ENCODE data around the gene GLIS2.

The GLIS2 gene

DNA sequence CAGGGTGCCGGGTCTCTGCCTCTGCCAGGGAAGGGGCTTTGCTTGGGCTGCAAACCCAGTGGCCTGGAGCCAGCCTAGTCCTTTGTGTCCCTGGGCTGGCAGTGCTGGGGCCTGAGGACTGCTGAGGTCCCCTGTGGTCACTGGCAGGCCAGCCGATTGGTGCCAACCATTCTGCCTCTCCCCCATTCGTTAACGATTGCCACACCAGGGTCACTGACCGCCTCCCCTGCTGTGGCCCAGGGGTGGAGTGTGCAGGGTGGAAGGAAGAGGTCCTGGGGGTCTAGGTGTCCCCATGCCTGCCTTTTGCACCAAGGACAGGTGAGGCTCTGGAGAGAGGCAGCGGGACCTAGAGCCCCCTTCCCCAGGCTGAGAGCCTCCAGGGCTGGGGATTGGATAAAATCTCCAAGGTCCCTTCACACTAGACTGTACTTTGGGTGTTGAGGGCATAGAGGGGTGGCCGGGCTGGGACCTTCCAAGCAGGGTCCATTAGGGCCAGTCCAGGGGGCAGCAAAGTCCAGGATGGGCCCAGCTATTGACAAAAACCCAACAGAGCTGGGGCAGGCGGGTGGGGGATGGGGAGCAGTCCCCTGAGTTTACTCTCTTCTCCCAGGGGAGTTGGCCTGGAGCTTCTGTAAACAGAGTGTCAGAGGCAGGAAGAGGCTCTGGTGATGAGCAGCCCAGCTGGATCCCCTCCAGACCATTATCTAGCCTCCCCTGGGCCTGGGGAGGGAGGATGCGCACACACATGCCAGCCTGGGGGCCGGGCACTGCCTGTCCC lies 56.9 kb downstream of the GLIS2 start:
- DNase-seq, result no peak

DNA sequence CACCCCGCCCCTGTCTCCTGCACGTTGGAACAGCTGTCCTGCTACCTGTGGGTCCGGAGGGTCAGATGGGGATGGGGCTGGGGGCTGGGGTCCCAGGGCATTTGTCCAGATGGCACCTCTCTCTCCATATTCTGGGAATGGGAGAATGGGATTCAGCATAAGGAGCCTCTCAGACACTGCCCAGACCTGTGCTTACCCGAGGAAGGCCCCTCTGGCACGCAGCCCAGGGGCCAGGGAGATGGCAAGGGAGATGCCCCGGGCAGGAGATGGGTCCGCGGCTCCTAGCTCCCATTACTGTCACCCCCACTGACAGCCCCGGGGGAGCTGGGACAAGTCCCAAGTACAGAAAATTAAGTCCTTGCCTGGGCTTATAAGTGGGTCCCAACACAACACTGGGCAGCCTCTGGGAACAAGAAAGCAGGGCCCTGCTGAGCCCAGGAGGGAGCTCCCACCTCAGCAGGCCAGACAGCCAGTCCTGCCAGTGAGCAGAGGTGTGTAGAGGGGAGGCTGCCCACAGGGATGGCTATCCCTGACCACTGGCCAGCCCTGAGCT lies 57.6 kb downstream of the GLIS2 start:
- no peak for DNase-seq

GRCh38 chr16:4373909-4374742 lies 58.3 kb downstream of the GLIS2 start:
- DNase-seq, result no peak

- no peak for DNase-seq
Observed at GRCh38 chr16:4375717-4376116, 59.9 kb downstream of the GLIS2 start.

DNA sequence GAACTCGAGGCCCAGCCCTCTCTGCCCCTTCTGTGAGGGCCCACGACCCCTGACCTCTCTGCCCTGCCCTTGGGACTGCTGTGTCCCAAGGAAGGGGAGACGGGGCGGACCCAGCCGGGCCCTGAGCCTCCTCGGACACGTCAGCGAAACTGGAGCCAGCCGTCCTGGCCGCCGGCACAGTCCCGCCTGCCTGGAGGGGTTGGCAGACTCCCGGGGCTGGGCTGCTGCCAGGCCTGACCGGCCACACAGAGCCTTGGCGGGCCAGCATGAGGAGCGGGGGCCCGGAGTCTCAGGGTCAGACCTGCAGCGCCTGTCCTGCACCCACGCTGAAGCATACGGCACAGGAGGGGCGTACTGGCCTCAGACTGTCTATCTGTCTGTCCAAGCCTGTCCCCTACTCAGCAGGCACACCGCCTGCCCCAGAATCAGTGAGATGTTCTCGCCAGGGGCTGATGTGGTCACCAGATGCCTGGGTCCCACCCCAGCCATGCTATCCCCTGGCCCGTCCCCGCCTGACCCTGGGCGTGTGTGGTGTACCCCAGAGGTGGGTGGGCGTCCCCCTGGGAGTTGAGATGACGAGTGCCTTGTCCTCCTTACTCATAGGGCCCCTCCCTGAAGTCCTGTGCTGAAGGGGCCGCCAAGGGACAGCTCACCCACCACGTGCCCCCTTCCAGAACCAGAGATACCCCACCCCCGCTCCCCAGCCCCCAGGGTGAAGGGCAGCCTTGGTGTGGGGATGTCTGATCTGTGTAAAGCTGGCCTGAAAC lies 60.4 kb downstream of the GLIS2 start:
- no peak for DNase-seq

DNA sequence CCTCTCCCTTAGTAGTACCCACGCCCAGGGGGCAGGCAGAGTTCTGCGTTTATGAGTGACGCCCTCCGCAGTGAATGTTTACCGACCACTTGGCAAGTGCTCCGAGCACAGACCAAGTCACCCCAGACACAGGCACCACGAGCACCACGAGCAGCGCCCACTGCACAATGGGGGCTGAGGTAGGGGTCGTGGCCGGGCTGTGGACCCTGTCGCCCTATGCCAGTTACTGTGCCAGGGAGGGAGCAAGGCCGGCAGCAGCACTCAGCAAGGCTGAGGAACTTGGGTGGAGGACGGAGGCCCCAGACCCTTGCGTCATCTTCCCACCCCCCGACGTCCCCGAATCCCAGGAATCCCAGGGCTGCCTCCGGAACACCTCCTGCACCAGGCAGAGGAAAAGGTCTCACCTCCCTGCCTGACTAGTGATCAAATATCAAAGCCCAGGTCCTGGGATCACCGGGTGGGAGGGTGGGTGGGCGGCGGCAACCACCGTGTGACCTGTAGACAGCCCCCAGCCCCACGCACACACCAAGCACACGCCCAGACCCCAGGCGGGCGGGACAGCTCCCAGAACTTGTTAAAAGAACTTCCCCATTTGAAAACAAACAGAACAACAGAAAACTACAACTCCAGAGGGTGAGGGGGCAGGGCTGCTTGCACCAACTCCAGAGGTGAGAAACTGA lies 61.2 kb downstream of the GLIS2 start:
- DNase-seq, result no peak

DNA sequence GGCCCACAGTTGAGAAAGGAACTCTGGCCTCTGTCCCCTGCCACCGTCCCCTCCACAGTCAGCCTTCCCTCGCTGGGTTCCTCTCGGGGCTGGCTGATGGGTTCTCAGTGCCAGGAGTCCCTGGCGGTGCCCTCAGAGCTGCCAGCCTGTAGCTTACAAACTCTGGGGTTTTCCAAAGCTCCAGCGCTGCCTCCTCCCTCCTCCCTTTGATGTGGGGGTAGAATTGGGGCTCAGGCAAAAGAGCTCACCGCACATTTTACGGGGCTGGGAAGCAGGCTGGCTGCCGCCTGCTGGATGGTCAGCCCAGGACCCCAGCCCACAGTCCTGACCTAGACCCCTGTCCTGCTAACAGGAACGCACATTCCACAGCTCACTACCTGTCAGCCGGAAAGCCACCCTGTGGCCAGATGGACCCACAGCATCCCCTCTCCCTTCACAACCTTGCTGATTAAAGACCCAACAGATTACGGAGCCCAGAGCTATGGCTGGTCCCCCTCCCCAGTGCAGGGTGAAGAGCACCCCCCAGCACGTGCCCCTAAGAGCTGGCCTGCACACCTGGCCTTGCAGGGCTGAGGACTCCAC lies 61.8 kb downstream of the GLIS2 start:
- no peak for DNase-seq

GRCh38 chr16:4378161-4378666 lies 62.3 kb downstream of the GLIS2 start:
- DNase-seq, result no peak

- DNase-seq, result no peak
Observed at GRCh38 chr16:4378999-4379690, 63.3 kb downstream of the GLIS2 start.

DNA sequence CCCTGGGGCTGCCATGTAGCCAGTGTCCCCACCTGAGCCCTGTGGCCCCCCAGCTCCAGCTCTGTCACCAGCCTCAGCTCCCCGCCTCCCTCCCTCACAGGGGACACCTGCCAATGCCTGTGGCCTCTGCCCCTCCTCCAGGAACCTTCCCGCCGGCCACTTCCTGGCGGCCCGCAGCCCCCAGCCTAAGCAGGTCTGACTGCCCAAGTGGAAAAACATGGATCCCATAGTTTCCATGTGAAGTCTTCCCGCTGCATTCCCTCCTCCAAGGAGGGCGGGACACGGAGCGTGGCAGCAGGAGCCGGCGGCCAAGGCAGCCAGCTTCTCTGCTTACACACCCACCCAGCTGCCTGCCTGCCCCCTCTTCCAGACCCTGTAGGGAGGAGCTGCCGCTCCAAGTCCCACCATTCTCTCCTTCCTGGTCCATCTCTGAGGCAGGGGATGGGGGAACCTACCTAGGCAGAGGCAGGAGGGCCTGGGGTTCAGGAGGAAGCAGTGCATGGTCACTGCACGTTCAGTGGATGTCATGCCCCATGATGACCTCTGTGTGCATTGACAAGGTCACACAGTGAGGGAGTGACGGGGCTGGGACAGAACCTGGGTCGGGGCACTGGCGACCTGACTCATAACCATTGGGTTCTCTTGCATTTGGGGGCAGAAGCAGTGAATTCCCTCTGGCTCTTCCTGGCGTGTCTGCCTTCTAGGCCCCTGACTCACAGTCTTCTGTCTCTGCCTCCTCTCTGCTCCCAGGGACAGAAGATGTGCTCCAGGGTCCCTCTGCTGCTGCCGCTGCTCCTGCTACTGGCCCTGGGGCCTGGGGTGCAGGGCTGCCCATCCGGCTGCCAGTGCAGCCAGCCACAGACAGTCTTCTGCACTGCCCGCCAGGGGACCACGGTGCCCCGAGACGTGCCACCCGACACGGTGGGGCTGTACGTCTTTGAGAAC lies 64.5 kb downstream of the GLIS2 start:
- no peak for DNase-seq

DNA sequence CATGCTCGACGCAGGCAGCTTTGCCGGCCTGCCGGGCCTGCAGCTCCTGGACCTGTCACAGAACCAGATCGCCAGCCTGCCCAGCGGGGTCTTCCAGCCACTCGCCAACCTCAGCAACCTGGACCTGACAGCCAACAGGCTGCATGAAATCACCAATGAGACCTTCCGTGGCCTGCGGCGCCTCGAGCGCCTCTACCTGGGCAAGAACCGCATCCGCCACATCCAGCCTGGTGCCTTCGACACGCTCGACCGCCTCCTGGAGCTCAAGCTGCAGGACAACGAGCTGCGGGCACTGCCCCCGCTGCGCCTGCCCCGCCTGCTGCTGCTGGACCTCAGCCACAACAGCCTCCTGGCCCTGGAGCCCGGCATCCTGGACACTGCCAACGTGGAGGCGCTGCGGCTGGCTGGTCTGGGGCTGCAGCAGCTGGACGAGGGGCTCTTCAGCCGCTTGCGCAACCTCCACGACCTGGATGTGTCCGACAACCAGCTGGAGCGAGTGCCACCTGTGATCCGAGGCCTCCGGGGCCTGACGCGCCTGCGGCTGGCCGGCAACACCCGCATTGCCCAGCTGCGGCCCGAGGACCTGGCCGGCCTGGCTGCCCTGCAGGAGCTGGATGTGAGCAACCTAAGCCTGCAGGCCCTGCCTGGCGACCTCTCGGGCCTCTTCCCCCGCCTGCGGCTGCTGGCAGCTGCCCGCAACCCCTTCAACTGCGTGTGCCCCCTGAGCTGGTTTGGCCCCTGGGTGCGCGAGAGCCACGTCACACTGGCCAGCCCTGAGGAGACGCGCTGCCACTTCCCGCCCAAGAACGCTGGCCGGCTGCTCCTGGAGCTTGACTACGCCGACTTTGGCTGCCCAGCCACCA lies 65.4 kb downstream of the GLIS2 start:
- no peak for DNase-seq

- no peak for DNase-seq
Observed at GRCh38 chr16:4381935-4382794, 66.3 kb downstream of the GLIS2 start.

DNA sequence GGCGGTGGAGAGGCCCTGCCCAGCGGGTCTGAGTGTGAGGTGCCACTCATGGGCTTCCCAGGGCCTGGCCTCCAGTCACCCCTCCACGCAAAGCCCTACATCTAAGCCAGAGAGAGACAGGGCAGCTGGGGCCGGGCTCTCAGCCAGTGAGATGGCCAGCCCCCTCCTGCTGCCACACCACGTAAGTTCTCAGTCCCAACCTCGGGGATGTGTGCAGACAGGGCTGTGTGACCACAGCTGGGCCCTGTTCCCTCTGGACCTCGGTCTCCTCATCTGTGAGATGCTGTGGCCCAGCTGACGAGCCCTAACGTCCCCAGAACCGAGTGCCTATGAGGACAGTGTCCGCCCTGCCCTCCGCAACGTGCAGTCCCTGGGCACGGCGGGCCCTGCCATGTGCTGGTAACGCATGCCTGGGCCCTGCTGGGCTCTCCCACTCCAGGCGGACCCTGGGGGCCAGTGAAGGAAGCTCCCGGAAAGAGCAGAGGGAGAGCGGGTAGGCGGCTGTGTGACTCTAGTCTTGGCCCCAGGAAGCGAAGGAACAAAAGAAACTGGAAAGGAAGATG lies 67.0 kb downstream of the GLIS2 start:
- no peak for DNase-seq

GRCh38 chr16:4383591-4384444 lies 68.0 kb downstream of the GLIS2 start:
- no peak for DNase-seq

- no peak for DNase-seq
Observed at GRCh38 chr16:4384509-4384942, 68.7 kb downstream of the GLIS2 start.

- no peak for DNase-seq
Observed at GRCh38 chr16:4385066-4385788, 69.4 kb downstream of the GLIS2 start.

Data from MV-4-11 (cell line).